GM21825 (cell line): ENCODE measurements around the gene CATSPERZ.

Experiments
- ATAC-seq: cut with Tn5 transposase; IDR thresholded peaks from one replicate; pipeline ENCODE4 v1.9.1; 2021; ENCODE audit warnings: mild to moderate bottlenecking, moderate library complexity; ENCODE audit not compliant: unreplicated experiment

CATSPERZ gene

DNA sequence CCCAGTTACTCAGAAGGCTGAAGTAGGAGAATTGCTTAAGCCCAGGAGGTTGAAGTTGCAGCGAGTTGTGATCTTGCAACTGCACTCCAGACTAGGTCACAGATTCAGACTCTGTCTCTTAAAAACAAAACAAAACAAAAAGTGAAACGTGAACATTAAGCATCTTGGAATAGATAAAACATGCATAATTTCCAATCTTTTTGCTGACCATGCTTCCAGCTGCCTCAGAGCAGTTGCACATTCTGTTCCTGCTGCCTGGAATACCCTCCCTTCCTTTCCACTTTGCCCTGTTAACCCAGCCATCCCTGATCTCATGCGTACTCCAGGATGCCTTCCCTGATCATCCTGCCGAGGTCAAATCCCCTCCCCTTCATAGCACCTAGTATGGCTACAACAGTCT lies 39.1 kb downstream of the CATSPERZ start:
- no peak for ATAC-seq

- ATAC-seq: no peak
These were observed 39.7 kb downstream of the CATSPERZ start, which contains the start of gene CCDC88B for GRCh38 chr11:64339754-64340408. Gene CCDC88B (plus strand): TSS chr11:64340204. CDS start chr11:64340267, 63 bp downstream.

DNA sequence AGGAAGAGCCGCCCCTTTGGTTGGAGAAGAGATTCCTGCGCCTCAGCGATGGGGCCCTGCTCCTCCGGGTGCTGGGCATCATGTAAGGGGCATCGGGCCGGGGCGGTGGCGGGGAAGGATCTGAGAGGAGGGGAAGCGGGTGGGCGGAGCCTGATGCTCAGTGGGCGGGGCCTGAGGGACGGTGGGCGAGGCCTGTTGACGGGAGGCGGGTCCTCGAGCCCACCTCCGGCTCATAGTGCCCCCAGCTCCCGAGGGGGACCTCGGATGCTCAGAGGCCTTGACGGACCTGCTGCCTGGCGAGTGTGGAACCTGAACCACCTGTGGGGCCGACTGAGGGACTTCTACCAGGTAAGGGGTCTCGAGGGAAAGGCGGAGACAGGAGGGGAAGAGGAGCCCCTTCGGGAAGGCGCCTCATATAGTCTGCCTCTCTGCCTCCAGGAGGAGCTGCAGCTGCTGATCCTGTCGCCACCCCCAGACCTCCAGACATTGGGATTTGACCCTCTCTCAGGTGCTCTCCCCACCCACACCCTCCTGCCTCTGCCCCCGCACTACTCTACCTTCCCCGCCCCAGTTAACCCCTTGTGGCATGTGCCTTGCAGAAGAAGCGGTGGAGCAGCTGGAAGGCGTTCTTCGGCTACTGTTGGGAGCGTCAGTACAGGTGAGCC lies 40.6 kb downstream of the CATSPERZ start:
- no peak for ATAC-seq

DNA sequence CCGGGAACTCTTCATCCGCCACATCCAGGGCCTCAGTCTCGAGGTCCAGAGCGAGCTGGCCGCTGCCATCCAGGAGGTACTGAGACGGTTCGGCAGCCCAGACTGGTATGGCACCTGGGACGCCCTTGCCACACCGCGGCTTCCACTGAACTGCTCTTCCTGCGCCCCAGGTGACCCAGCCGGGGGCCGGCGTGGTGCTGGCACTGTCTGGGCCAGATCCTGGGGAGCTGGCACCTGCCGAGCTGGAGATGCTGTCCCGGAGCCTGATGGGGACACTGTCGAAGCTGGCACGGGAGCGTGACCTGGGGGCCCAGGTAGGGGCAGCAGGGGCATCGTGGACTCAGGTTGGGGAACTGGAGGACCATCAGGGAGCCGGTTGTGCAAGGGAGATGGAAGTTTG lies 41.3 kb downstream of the CATSPERZ start:
- no peak for ATAC-seq

DNA sequence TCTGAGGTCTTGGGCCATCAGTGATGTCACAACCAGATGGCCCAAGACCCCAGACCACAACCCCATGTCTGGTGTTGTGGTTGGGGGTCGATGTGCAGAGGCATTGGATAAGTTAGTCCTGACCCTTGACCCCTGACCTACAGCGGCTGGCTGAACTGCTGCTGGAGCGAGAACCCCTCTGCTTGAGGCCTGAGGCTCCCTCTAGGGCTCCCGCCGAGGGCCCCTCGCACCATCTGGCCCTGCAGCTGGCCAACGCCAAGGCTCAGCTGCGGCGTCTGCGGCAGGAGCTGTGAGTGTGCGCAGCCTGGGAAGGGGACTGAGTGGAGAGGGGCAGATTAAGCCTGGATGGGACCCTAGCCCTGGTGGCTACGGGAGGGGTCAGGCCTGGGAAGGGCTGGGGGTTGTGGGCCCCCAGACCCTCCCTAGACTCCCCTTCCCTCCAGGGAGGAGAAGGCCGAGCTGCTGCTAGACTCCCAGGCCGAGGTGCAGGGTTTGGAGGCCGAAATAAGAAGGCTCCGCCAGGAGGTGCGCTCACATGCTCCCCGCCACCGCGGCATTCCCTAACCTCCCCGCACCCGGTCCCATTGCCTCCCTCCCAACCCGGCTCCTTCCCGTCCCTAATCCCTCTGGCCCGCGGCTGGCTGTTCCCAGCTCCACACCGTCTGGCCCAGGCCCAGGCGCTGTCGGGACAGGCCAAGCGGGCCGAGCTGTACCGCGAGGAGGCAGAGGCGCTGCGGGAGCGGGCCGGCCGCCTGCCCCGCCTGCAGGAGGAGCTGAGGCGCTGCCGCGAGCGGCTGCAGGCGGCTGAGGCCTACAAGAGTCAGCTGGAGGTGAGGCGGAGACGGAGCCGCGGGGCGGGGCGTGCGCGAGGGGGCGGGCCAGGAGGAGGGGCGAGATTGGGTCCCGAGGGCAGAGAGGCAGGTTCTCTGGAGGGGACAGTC lies 42.0 kb downstream of the CATSPERZ start:
- ATAC-seq: peak; percentile 36

DNA sequence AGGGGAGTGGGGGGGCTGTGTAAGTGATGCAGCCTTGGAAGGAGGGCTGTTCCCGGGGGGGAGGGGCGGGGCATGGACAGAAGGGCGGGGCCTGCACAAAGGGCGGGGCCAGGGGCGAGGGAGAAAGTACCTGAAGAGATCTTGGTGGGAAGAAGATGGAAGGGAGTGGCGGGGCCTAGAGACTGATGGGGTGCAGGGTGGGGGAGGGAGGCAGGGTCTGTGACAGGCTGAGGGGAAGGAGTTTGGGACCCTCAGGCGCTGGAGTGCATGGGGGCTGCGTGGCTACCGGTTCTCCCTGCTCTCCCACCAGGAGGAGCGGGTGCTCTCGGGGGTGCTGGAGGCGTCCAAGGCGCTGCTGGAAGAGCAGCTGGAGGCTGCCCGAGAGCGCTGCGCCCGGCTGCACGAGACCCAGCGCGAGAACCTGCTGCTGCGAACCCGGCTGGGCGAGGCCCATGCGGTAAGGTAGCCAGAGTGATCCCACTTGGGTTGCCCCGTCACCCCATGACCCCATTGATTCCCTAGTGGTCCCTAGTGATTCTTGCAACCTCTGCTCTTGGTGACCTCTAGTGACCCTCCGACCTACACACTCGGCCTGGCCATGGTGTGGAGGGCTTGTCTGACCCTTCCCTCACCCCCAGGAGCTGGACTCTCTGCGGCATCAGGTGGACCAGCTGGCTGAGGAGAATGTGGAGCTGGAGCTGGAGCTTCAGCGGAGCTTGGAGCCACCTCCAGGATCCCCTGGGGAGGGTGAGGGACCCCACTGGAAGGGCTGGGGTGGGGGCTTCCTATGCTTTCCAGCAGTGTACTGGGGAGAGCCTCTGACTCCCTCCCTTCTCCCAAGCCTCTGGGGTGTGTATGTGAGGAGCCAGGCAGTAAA lies 42.9 kb downstream of the CATSPERZ start:
- no peak for ATAC-seq

- no peak for ATAC-seq
These were observed 43.8 kb downstream of the CATSPERZ start for GRCh38 chr11:64343767-64344559.

GRCh38 chr11:64344787-64345186 lies 44.6 kb downstream of the CATSPERZ start:
- no peak for ATAC-seq

DNA sequence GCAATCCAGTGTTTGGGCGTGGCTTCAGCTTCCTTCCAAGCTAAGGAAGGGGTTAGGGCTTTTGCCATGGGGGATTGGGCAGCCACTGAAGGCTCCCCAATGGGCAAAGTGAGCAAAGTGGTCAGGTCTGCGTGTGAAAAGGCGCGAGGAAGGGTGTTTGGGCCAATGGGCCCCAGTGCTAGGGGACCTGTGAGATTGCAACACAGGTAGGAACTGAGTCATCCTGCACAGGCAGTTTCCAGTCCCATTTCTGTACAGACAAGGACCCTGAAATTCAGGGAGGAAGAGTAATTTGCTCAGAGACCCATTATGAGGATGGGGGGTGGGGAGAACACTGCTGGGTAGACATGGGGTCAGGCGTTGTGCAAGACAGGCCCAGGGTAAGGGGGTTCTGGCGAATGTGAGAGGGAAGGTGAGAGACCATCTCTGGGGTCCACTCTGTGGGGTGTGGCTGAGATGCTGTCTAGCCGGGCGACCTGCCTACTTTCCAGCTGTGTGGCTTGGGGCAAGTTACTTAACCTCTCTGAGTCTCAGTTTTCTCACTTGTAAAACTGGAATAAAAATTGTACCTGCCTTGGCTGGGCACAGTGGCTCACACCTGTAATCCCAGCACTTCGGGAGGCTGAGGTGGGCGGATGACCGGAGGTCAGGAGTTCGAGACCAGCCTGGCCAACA lies 47.2 kb downstream of the CATSPERZ start:
- ATAC-seq: no peak

DNA sequence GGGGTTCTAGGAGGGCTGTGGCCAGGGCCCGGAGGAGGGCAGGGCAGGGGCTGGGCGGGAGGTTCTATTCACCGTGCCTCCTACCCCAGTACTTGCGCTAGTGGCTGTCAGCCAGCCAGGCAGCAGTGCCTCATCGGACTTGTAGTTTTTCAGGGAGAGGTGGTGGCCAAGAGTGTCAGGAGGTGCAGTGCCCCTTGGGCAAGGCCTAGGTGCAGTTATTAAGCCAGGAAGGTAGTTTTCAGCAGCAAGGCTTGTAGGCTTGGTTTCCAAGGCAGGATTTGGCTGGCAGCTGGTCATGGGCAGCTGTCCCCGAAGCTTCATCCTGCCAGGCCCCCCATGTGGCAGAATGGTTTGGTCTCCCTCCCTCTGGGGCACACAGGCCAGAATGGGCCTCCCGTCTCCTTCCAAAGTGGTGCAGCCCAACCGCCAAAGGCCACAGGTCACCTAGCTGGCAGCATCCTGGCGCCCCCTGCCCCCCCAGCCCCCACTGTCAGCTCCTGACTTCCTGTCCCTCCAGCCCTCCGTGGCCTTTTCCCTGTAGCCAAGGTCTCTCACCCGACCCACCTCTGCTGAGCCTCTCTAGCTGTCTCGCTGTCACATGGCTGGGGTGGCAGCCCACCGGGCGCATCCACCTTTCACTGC lies 48.3 kb downstream of the CATSPERZ start:
- ATAC-seq: no peak

- ATAC-seq: no peak
These were observed 48.8 kb downstream of the CATSPERZ start for GRCh38 chr11:64349025-64349387.

DNA sequence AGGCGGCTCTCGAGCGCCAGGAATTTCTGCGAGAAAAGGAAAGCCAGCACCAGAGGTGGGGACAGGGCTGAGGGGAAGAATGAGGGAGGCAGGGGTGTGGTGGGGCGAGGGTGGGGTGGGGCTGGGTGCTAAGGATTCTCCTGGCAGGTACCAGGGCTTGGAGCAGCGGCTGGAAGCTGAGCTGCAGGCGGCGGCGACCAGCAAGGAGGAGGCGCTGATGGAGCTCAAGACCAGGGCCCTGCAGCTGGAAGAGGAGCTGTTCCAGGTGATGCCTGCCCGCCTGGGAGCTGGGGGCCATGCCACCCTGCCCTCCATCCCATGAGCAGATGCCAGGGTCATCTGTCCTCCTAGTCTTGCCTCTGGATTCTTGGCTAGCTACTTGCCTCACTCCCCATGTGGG lies 49.2 kb downstream of the CATSPERZ start:
- ATAC-seq: no peak

GRCh38 chr11:64351136-64351631 lies 51.0 kb downstream of the CATSPERZ start:
- ATAC-seq: no peak

DNA sequence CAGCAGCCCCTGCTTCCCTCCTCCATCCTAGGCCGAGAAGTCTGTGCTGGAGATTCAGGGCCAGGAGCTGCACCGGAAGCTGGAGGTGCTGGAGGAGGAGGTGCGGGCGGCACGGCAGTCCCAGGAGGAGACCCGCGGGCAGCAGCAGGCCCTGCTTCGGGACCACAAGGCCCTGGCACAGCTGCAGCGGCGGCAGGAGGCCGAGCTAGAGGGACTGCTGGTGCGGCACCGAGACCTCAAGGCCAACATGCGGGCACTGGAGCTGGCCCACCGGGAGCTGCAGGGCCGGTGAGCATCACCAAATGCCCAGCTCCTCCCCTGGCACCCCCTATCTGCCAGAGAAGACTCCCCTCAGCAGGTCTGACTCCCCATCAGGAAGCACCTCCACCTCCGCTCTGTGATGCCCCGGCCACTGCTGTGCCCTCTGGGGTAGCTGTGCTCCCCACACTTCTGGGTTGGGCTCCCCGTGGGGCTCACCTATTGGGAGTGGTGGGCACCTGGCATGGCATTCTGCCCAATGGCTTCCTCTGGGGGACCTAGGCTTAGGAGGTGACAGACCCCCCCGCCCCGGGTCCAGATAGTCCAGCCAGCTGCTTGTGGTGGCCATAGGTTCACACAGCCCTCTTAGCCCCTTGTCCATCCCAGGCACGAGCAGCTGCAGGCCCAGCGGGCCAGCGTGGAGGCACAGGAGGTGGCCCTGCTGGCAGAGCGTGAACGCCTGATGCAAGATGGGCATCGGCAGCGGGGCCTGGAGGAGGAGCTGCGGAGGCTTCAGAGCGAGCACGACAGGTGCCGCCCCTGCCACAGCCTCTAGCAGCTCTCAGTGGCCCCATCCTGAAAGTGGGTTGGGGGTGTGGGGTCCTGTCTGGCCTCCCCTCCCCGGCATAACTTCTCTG lies 52.2 kb downstream of the CATSPERZ start:
- no peak for ATAC-seq

DNA sequence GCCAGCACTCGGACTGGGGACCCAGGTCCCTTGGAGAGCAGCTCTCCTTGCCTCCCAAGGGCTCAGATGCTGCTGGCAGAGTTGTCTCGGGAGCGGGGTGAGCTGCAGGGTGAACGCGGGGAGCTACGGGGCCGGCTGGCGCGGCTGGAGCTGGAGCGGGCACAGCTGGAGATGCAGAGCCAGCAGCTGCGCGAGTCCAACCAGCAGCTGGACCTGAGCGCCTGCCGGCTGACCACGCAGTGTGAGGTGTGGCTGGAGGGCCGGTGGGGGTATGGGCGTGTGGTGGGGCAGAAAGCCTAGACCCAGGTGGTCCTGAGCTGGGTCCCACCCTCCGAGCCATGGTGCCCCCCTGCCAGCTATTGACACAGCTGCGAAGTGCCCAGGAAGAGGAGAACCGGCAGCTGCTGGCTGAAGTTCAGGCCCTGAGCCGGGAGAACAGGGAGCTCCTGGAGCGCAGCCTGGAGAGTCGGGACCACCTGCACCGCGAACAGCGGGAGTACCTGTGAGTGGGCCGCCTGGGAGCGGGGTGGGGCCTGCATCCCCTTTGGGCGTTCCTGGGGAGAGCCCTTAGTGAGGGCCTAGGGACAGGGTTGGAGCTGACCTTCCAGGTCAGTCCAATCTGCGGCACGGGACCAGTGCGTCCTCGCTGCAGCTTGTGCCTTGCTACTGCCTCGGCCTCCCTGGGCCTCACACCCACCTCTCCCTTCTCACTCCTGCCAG lies 53.0 kb downstream of the CATSPERZ start:
- no peak for ATAC-seq

DNA sequence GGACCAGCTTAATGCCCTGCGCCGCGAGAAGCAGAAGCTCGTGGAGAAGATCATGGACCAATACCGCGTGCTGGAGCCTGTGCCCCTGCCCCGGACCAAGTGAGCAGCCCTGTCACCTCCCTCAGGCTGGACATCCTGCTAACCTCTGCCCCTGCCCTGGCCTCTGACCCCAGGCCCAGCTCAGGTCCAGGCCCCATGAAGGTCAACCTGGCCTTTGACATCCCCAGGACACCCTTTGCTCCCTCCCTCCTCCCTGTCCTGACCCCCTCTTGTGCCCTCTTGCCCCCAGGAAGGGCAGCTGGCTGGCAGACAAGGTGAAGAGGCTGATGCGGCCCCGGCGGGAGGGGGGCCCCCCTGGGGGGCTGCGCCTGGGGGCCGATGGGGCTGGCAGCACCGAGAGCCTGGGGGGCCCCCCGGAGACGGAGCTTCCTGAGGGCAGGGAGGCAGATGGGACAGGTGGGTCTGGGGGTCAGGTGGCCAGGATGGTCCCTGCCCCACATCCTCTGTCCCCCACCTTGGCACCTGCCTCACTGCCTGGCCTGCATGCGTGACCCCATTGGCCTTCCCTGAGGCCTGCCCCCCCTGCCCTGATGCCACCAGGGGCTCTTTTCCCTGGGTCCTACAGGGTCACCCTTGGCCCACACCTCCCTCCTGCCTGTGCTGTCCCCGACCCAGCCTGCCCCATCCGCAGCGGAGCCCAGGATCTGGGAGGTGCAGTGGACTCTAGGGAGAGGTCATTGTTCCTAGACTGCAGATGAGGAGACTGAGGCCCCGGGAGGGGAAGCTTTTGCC lies 53.8 kb downstream of the CATSPERZ start:
- ATAC-seq: no peak
